Peyer's patch (tissue), 4 donors: ENCODE measurements around the gene CRNN. TPM values are rescaled to one million over a fixed set of nuclear protein-coding genes. Genes with fewer than 3 reads are reported as not detected.

Experiments
- DNase-seq, 3 donors: peaks; one replicate each; pipeline ENCODE4 v3.0.0-alpha.2; 2017 to 2019
- H3K27ac ChIP-seq, 4 donors: fragments of 200-600 bp; sonication (generic); one replicate each; pipeline ENCODE4 v1.5.1; 2016 to 2019
- H3K27me3 ChIP-seq, 2 donors: fragments of 200-600 bp; sonication (generic); one replicate each; pipeline ENCODE4 v1.5.1; 2019
- H3K36me3 ChIP-seq, 3 donors: fragments of 200-600 bp; sonication (generic); one replicate each; pipeline ENCODE4 v1.5.1; 2016 to 2019
- H3K4me1 ChIP-seq, 4 donors: fragments of 200-600 bp; sonication (generic); one replicate each; pipeline ENCODE4 v1.5.1; 2016 to 2019
- H3K4me3 ChIP-seq, 4 donors: fragments of 200-600 bp; sonication (generic); 1 replicate in 3 of 4; 2 replicates in 1 of 4; pipeline ENCODE4 v1.5.1; 2016 to 2019; ENCODE audit warnings: mild to moderate bottlenecking in 1 of 4
- H3K9me3 ChIP-seq, 4 donors: fragments of 200-600 bp; sonication (generic); one replicate each; pipeline ENCODE4 v1.5.1; 2016 to 2019; ENCODE audit warnings: mild to moderate bottlenecking in 1 of 4
- CTCF ChIP-seq, 6 experiments: fragments of 450-650 bp in 4 of 6; fragments of 200-600 bp in 2 of 6; sonication (generic) in 1 of 6; IDR thresholded peaks; one replicate each; pipeline ENCODE4 v1.5.1; 2017 to 2019; ENCODE audit warnings: antibody characterized with exemption in 6 of 6, mild to moderate bottlenecking in 3 of 6, moderate library complexity in 1 of 6
- POLR2A ChIP-seq, 2 donors: fragments of 450-650 bp; IDR thresholded peaks; one replicate each; pipeline ENCODE4 v1.5.1; 2017; ENCODE audit warnings: antibody characterized with exemption in 2 of 2, mild to moderate bottlenecking in 2 of 2, moderate library complexity in 2 of 2
- total RNA-seq, 4 donors: library from RNA; depleted of rRNA; stranded (reverse); fragments of >200 nt; gene quantifications; one replicate each; pipeline ENCODE4 v1.1.0, GENCODE V29; 2016

Gene CRNN
- total RNA-seq, 4 donors from 2014 or later: 0.67 TPM; not detected in 3

- no peaks in the 10 kb centered on the region for H3K4me1 ChIP-seq
- DNase-seq: no peak
- TF ChIP-seq CTCF (IDR thresholded peaks at IDR 0.05) (no peak), POLR2A (IDR thresholded peaks at IDR 0.05) (no peak)
- no peaks in the 10 kb centered on the region for H3K27me3 ChIP-seq
- H3K36me3 ChIP-seq: no peaks in the 10 kb centered on the region
- H3K27ac ChIP-seq: no peak overlapping the region
- no peaks in the 10 kb centered on the region for H3K9me3 ChIP-seq
- H3K4me3 ChIP-seq: no peak overlapping the region
These were observed 21.2 kb downstream of the CRNN start for GRCh38 chr1:152392909-152393308.

- no peaks in the 10 kb centered on the region for H3K36me3 ChIP-seq
- H3K4me1 ChIP-seq: no peaks in the 10 kb centered on the region
- no peaks in the 10 kb centered on the region for H3K9me3 ChIP-seq
- DNase-seq: no peak
- H3K4me3 ChIP-seq: no peak overlapping the region
- no peak for TF ChIP-seq CTCF (IDR thresholded peaks at IDR 0.05)
- TF ChIP-seq POLR2A (IDR thresholded peaks at IDR 0.05): no peak
- no peaks in the 10 kb centered on the region for H3K27me3 ChIP-seq
- no peak overlapping the region for H3K27ac ChIP-seq
These were observed 25.2 kb downstream of the CRNN start for GRCh38 chr1:152388889-152389288.

- Histone ChIP-seq H3K27me3 (no peaks in the 10 kb centered on the region), H3K4me3 (no peak overlapping the region), H3K36me3 (no peaks in the 10 kb centered on the region), H3K4me1 (no peaks in the 10 kb centered on the region), H3K9me3 (no peaks in the 10 kb centered on the region), H3K27ac (no peak overlapping the region)
- no peak for DNase-seq
- no peak for TF ChIP-seq POLR2A (IDR thresholded peaks at IDR 0.05)
These were observed 27.1 kb downstream of the CRNN start for GRCh38 chr1:152386940-152387339.

- Histone ChIP-seq H3K4me3 (no peak overlapping the region), H3K27ac (no peak overlapping the region), H3K27me3 (no peaks in the 10 kb centered on the region), H3K36me3 (no peaks in the 10 kb centered on the region), H3K9me3 (no peaks in the 10 kb centered on the region), H3K4me1 (no peaks in the 10 kb centered on the region)
- no peak for DNase-seq
- TF ChIP-seq CTCF (IDR thresholded peaks at IDR 0.05) (no peak), POLR2A (IDR thresholded peaks at IDR 0.05) (no peak)
These were observed 33.1 kb downstream of the CRNN start for GRCh38 chr1:152380932-152381331.

GRCh38 chr1:152374451-152374850 is 39.6 kb downstream of the CRNN start:
- DNase-seq: no peak
- no peak for TF ChIP-seq POLR2A (IDR thresholded peaks at IDR 0.05)
- TF ChIP-seq CTCF (IDR thresholded peaks at IDR 0.05): no peak
- Histone ChIP-seq H3K27me3 (no peaks in the 10 kb centered on the region), H3K9me3 (no peaks in the 10 kb centered on the region), H3K27ac (no peak overlapping the region), H3K4me3 (no peak overlapping the region), H3K36me3 (no peaks in the 10 kb centered on the region), H3K4me1 (no peaks in the 10 kb centered on the region)

GRCh38 chr1:152372672-152373071 is 41.4 kb downstream of the CRNN start:
- Histone ChIP-seq H3K27ac (no peak overlapping the region), H3K9me3 (no peaks in the 10 kb centered on the region), H3K4me1 (no peaks in the 10 kb centered on the region), H3K27me3 (no peaks in the 10 kb centered on the region), H3K36me3 (no peaks in the 10 kb centered on the region), H3K4me3 (no peak overlapping the region)
- TF ChIP-seq CTCF (IDR thresholded peaks at IDR 0.05) (no peak), POLR2A (IDR thresholded peaks at IDR 0.05) (no peak)
- DNase-seq: no peak
